NCI-H2107 treated with DMSO at 0.1 percent for 48 hours (cell line): ENCODE measurements around the gene NFYA.
A peak's percentile ranks its signal among the peaks of the same experiment; 100 is the strongest.

ENCODE experiments used
- DNase-seq: peaks from one replicate; lab custom pipeline; 2025; ENCODE audit not compliant: unreplicated experiment; lab: John Stamatoyannopoulos, UW

Gene NFYA

DNA sequence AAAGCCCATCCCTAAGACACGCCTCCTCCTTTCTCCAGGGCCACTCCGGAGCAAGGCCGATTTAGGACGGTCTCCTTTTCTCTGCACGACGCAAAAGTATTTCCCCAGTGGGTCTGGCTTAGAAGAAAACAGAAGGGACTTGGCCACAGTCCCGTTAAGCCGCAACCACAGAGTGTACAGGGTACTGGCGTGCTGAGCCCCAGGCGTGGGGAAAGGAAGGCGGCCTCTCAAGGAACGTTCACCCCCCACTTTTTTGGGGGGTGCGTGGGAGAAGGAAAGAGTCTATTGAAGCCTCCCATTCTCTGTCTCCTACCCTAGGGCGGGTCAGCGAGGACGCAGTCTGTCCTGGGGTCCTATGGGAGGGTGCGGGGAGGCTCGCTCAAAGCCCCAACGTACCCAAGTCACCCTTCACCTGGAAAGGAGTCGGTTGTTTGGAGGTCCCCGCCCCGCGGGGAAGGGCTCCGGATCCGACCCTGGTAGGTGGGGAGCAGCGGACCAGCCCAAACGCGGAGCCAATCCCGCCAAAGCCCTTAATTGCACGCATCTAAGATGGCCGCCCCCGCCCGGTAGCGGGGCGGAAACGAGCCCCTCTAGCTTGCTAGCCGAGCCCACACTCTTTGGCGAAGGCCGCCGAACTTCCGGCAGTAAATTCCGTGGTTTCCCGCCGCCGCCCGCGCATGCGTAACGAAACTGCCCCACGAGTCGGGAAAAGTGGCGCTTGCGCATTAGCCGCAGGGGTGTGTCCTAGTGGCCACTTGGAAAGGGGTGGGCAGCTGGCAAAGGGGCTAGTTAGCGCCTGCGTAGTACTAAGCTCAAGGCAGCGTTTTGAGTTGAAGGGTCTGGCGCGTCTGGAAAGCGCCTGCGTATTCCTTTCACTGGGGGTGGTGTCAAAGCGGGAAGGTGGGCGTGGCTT, 595 bp upstream of the NFYA start, which contains the start of gene OARD1:
Gene OARD1, minus strand, starts transcription at position 434 of the 913 bp plus-strand sequence. CDS start 722 bp downstream, outside the sequence.
- peak; percentile 98 for DNase-seq

DNA sequence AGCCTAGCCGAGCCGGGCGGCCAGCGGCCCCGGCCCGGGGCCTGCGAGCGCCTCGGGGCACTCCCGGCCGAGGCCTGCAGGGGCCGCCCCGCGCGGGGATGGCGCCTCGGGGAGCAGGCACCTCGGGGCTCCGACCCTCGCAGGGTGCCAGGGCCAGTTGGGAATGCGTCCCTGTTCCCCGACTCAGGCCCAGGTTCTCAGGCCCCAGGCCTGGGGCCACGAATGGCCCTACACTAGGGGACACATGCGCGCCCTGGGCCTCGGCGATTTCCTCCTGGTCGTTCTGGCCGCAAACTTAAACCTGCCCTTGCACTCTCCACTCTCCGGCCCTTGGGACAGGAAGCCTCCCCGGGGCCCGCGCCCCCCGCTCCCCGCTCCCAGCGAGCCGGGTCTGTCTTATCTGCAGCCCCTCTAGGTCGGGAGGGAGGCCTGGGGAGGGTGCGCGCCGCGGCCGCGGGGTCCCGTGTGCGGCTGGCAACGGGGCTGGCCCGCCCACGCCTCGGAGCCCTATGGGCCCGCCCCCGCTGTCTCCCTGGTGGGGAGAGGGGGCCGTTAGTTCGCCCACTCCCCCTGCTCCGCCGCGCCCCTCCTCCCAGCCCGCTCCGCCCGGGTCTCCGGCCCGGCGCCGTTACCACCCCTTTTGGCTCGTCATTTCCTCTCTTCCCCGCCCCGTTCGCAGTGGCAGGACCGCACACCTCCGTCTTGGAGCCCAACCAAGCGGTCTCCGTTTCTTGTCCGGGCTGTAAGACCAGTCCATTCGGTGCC, 611 bp downstream of the NFYA start:
- no peak for DNase-seq

DNA sequence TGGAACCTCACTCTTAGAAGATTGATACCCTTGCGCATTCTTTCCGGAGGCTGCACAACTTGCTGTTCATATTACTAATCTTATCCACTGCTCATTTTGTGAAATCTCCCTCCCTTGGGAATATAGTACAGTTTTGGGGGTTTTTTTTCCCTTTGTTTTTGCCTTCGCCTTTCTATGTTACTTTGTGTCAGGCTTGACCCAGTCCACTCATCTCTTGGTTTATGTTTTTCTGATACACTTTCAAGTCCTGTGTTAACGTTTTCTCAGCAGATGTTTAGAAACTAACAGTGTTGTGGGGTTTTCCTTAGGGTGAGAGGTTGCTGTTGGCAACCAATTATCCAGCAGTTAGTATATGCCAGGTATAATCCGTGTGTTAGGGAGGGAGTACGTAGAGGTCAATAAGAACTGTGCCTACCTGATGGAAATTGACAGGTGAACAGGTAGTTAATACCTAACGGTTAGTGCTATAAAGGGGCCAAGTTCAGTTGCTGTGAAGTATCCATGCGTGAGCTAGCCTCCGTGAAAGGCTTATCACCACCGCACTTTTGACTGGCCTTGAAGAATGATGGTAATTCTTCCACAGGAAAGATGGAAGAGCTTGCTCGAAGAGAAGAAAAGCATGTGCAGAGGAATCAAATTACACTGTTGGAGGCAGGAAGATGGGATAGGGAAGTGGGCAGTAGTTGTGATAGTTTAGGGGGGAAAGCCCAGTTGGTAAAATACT, 1.4 kb downstream of the NFYA start:
- no peak for DNase-seq

DNA sequence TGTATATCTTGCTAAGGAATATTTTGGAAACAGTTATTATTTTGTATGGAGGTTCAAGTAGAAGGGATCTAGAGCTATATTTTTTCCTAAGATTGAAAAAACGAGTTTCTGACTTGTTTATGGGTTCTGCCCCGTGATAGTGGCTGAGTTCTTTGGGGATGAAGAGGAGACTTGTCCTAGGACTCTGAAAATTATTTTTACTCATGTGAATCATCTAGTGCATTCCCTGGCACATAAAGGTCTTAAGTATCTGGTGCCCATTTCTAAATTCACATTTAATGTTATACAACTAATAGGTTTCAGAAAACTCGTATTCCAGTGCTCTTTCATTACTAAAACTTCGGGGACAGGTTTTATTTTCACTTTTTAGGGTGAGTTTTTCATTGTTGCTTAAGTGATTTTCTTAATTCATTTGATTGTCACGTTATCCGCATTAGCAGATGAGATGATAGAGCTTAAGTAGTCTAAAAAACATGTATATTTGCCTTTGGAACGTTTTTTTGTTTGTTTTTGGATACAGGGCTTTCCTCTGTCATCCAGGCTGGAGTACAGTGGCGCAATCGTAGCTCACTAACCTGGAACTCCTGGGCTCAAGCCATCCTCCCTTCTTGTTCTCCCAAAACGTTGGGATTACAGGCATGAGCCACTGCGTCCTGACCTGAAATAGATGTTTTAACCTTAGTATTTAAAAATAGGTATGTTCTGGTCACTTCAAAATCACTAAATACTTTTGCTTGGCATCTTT, 2.1 kb downstream of the NFYA start:
- no peak for DNase-seq

DNA sequence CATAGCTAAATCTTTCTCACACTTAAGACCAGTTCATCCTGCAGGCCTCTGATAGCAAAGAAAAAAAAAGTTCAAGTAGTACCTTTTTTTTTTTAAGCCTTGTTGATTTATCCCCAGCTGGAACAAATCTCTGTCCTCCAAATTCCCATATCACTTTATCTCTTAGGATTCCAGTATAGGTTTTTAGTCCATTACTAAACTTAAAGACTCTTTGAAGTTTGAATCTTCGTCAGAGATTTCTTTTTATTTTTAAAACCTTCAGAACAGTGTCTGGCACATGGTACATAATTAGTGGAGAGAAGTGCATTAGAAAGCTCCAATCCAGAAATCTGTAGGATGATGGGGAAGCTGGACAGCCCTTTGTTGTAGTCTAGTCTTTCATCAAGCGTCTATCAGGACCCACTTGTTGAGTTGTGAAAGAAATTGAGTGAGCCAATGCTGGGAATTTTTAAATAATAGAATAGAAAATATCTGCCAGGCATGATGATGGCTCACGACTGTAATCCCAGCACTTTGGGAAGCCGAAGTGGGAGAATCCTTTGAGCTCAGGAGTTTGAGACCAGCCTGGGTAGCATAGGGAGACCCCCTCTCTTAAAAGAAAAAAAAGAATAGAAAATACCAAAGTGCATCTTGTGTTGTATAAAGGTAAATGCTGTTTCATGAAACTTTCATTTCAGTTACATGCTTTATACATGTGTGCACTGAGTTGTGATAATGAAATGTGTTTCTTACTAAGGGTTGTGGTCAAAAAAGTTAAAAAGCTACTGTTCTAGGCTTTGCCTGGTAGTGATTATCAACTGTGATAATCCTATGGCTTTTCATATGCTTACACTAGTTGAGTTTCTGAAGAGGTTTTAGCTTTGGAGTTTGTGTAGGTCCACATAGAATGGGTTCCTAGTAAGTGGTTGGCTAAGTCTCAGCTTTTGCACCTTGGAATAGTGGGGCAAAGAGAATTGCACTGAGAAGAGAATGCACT, 3.2 kb downstream of the NFYA start:
- DNase-seq = no peak

DNA sequence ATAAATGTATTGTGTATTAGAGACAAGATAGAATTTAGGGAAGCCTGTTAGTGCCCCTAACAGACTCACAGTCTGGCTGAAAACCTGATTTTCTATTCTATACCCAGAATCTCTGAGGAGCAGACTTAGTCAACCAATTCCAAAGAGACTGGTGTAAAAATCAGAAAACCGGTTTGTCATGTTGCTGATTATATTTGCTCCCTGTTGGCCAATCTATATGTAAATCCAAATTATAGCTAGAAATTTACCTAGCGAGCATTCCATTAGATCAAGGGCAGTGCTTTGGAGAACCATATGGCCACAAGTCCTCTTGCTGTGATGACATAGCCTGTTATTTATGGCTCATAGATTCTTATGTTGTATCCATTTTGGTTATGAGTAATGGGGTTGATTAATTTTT, 4.8 kb downstream of the NFYA start:
- DNase-seq = no peak

DNA sequence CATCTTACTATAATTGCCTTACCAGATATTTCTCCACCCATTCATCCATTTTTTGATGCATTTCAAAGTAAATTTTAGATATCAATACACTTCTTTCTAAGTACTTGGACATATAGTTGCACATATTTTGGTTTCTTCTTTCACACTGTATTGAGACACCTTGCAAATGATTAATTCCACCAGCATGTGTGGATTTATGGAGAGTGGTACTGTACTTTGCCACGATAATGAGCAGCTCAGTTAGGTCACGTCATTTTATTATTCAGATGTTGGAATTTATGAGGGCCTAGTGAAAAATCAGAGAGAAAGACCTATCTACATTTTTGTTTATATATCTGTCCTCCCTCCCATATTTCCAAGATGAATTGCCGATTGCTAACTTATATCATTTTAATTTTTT, 5.3 kb downstream of the NFYA start:
- DNase-seq = no peak

DNA sequence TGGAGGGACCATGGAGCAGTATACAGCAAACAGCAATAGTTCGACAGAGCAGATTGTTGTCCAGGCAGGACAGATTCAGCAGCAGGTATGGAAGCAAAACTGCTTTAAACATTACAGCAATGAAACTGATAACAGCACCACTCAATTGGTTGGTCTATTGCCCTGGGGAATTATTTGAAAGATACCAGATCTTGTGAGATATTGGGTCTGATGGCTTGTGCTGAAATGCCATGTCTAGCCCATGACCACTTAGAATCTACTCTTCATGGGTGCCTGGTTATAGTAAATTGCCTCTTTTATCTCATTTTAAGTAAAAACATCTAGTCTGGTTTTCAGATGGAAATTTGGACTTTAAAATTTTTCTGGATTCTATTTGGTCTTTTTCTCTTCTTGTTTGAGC, 6.3 kb downstream of the NFYA start:
- no peak for DNase-seq

DNA sequence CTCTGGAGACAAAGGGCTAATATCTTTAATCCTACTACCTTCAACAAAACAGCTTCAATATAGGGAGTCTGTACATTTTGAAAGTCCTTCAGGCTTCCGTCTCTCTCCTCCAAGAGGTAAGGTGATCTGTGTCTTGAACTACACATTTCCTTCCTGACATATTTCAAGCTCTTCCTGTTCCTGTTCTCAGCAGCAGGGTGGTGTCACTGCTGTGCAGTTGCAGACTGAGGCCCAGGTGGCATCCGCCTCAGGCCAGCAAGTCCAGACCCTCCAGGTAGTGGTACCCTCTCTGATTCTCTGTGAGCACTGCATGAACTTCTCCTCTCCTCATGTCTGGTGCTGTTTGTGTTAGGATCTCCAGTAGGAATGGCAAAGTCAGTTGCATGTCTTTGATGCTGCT, 7.8 kb downstream of the NFYA start:
- no peak for DNase-seq

DNA sequence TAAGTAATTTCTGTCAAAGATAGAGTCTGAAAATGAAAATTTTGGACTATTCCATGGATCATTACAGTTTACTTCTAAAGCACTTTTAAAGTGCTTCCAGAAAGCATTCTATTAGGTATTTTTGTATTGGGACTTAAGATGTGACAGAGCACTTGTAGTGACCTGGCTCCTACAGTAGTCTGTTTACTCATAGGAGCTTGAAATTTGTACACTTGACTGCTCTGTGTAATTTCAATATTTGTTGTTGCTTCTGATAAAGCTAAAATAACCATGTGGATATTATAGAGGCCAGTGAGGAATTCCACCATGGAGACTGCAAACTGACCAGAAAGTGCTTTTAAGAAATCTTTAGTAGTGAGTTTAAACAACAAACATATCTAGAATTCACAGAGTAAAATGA, 10.3 kb downstream of the NFYA start:
- no peak for DNase-seq

DNA sequence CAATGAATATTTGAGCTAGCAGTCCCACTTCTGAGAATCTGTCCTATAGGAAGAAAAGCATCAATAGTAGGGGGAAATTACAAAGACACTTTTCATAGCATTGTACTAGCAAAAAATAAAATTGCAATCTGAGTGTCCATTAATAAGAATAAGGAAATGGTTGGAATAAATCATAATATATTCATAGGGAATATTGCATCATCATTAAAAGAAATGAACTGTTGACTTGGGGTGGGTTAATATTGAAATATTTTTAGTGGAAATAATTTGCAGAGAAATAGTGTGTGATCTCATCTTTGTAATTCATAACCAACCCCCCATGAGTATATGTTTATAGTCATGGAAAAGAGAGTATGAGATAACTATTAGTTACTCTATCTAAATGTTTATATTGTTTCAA, 12.4 kb downstream of the NFYA start:
- DNase-seq = no peak

DNA sequence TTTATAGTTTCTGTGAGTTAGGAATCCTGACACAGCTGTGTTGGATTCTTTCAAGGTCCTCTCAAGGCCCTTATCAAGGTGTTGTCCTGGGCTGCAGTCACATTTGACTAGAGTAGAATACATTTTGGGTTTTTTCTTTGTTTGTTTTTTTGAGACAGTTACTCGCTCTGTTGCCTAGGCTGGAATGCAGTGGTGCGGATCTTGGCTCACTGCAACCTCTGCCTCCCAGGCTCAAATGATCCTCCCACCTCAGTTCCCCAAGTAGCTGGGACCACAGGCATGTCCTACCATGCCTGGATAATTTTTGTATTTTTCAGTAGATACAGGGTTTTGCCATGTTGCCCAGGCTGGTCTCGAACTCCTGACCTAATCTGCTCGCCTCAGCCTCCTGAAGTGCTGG, 15.7 kb downstream of the NFYA start:
- no peak for DNase-seq

DNA sequence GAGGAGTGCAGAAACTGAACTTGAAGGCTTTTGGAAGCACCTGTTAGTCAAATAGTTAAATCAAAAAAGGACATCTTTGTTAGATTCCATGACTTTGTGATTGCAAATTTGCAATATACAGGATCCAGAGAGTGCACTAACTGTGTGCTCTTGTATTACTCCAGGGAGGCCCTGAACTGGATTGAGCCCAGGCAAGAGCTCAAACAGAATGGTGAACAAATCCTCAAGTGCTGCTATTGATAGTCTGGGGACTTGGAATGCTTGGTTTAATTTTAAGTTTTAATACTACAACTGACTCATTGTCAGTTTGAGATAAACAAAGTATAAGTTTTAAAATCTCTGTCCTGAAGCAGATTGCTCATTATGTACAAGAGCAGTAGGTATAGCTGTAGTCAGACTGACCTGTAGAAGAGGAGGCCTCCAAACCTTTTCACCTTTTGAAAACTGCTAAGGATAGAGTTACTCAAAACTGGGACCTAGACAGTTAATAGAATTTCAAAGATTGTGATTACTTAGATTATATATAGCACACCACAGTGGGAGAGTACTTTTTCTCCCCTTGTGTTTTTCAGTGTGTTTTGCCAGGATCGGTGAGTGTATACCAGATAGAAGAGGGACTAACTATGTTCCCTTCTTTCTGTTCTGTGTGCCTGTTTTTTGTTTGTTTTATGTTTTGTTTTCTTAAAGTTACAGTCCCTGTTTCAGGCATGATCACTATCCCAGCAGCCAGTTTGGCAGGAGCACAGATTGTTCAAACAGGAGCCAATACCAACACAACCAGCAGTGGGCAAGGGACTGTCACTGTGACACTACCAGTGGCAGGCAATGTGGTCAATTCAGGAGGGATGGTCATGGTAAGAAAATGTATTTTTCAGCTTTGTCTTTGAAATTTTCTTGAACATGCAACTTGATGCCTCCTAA, 18.3 kb downstream of the NFYA start:
- no peak for DNase-seq

DNA sequence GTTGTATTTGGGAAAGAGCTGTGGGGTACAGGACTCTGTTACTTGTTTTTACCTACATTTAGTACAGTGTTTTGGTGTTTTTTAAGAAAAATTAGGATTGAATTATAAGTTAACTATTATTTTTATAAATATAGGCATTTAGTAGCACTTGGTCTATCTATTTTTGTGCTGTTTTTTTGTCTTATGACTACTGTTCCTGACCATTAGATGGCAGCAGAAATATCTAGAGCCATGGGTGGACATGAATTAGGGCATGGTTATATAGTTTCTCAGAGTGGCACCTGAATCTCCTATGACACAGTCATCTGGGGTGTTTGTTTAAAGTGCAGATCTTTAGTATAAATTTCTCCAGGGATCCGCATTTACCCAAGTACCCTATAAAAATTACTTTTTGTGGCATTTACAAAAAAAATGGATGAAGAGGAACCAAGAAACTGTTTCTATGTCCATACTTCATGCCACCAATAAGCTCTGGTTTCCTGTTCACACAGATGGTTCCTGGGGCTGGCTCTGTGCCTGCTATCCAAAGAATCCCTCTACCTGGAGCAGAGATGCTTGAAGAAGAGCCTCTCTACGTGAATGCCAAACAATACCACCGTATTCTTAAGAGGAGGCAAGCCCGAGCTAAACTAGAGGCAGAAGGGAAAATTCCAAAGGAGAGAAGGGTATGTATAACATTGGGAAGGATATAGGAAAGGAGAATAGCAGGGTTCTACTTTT, 19.8 kb downstream of the NFYA start:
- no peak for DNase-seq

DNA sequence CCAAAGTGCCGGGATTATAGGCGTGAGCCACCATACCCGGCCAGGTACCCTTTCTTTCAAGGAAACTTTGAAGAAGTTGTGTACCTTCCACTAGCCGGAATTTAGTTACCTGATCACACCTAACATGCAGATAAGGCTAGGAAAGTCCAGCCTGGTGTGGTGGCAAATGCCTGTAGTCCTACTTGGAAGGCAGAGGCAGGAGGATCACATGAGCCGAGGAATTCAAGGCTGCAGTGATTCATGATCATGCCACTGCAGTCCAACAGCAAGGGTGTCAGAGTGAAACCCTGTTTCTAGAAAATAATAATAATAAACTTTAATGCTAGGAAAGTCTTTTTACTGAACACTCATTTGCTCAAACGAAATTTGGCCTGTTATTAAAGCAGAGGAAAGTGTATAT, 21.0 kb downstream of the NFYA start:
- DNase-seq = no peak

DNA sequence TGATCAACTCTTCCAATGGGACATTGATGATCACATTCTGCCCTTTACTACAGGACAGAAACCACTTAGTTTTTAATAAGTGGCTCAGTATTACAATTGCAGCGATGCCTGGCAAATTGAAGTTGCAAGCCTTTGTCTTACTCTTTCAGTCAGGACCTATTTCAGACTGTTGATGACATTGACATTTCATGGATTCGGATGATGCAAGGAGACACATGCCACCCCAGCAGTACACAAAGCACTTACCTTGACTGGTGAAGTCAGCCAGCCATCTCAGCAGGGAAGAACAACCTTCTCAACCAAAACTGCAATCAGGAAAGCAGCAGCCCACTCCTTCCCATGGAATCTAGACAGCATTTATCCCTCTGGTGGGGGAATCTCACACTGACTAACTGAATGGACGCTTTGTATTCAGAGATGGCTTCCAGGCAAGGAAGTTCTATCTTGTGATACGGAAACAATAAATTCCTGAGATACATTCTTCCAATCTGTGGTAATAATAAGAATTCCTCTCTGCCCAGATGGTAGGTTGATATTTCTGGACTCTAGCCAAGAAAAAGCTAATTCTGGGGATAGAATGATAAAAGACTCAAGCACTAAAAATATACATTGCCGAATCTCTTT, 24.8 kb downstream of the NFYA start:
- no peak for DNase-seq

DNA sequence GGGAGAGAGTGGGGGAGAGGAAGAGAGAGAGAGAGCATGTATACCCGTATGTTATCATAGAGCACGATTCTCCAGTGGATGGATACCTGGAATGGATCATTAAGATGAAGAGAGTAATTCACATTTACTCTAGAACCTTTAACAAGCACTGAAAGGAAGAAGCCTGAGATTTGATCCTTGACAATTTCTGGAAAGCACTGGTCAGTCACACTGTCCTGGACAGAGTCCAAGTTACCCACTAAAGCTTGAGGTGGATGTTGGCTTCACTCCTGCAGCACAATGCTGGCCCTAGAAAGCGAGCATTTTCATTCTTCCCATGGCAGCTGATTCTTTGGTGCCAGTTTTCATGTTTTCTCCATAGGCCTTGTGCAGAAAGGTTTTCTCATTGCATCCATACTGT, 25.6 kb downstream of the NFYA start:
- no peak for DNase-seq

DNA sequence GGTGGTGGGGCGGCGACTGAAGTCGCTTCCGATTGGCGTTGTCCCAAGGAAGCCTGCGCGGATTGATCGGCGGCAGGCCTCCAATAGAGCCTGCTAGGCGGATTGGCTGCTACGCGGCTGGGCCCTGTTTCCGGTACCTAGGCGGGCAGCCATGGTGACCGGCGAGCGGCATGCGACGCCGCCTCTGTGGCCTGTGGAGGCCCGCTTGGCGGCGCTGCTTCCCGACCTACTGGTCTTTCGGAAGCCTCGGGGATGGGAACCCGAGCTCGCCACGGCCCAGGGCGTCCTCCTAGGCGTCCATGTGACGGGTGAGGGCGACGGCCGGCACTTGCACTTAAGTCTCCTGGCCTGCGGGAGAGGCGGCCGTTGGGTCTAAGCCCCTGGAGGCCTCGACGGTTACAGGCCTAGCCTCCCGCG, 28.1 kb downstream of the NFYA start:
- DNase-seq = no peak
